K562 (cell line): Measurements from ENCODE around the gene ZKSCAN3. TPM values are rescaled to one million over a fixed set of nuclear protein-coding genes. Genes with fewer than 3 reads are reported as not detected.

Source experiments
- polyA plus RNA-seq, 8 experiments: library from polyadenylated mRNA; depleted of rRNA in 4 of 8; stranded (reverse) in 5 of 8; unstranded in 3 of 8; fragments of >200 nt; fragmentation: Nextera tagmentation in 2 of 8; fragmentation: Illumina TruSeq in 1 of 8; extraction: Ambion mirVana in 2 of 8; extraction: Trizol in 1 of 8; gene quantifications; 2 replicates each; pipeline versions ENCODE4 v1.2.1 to v1.2.3, GENCODE V29; 2011 to 2014; ENCODE audit warnings: inconsistent platforms in 1 of 8, missing spikeins in 1 of 8
- small RNA-seq: library from RNA; depleted of rRNA; stranded (forward); fragments of <200 nt; gene quantifications from one replicate; pipeline ENCODE3, GENCODE V24; 2014
- total RNA-seq, 7 experiments: library from RNA; depleted of rRNA in 6 of 7; stranded (reverse); fragments of >200 nt in 6 of 7; fragmentation: Illumina TruSeq in 2 of 7; extraction: Trizol in 2 of 7; gene quantifications; 2 replicates each; pipeline versions ENCODE4 v1.2.1 to v1.2.3, GENCODE V29; 2011 to 2021; ENCODE audit warnings: low replicate concordance in 1 of 7

Gene ZKSCAN3
- total and polyA plus RNA-seq, 9 of the 15 experiments (the other 6 are each of a cell fraction or from before 2014, with no cell fraction given) = 3.0 to 12.4 (median 10.2) TPM

Small RNAs within 50 kb of the gene (small RNA-seq; reads per million reads assigned to genes)
- gene AL021997.1 (not detected), gene AL021997.2 (not detected), gene RNU2-45P (not detected)

Other genes starting within 250 kb of the ZKSCAN3 start
Only the 7 nearest of the 12 such genes appear.
- gene ZKSCAN4, start 97.7 kb upstream of the ZKSCAN3 start, total RNA-seq (2014; rRNA removed) = 3.8 and 4.7 TPM in 2 replicates
- 5.0 and 5.9 TPM in 2 replicates for gene ZKSCAN4, start 97.7 kb upstream of the ZKSCAN3 start, total RNA-seq (2014; rRNA removed; fragmentation: Illumina TruSeq; extraction: Trizol)
- gene ZKSCAN4, start 97.7 kb upstream of the ZKSCAN3 start, total RNA-seq (2015; rRNA removed; fragmentation: Illumina TruSeq; extraction: Trizol) = 5.3 and 6.4 TPM in 2 replicates
- gene ZKSCAN4, start 97.7 kb upstream of the ZKSCAN3 start, total RNA-seq (2021) = 4.2 and 5.1 TPM in 2 replicates
- 4.6 and 5.3 TPM in 2 replicates for gene ZKSCAN4, start 97.7 kb upstream of the ZKSCAN3 start, polyA plus RNA-seq (2011; rRNA removed)
- gene ZKSCAN4, start 97.7 kb upstream of the ZKSCAN3 start, polyA plus RNA-seq (2014; fragmentation: Illumina TruSeq; extraction: Trizol) = 4.9 and 5.0 TPM in 2 replicates
- gene ZKSCAN4, start 97.7 kb upstream of the ZKSCAN3 start, polyA plus RNA-seq (2014; fragmentation: Nextera tagmentation; extraction: Ambion mirVana) = 1 to 10 TPM; 1.2 to 1.6 TPM
- gene ZKSCAN4, start 97.7 kb upstream of the ZKSCAN3 start, polyA plus RNA-seq (2014; rRNA removed) = 4.1 and 4.7 TPM in 2 replicates
- not detected in 2 replicates for gene NKAPL, start 90.7 kb upstream of the ZKSCAN3 start, total RNA-seq (2014; rRNA removed)
- gene NKAPL, start 90.7 kb upstream of the ZKSCAN3 start, total RNA-seq (2014; rRNA removed; fragmentation: Illumina TruSeq; extraction: Trizol) = not detected in 2 replicates
- not detected in 2 replicates for gene NKAPL, start 90.7 kb upstream of the ZKSCAN3 start, total RNA-seq (2015; rRNA removed; fragmentation: Illumina TruSeq; extraction: Trizol)
- not detected in 2 replicates for gene NKAPL, start 90.7 kb upstream of the ZKSCAN3 start, total RNA-seq (2021)
- not detected in 2 replicates for gene NKAPL, start 90.7 kb upstream of the ZKSCAN3 start, polyA plus RNA-seq (2011; rRNA removed)
- not detected in 2 replicates for gene NKAPL, start 90.7 kb upstream of the ZKSCAN3 start, polyA plus RNA-seq (2014; fragmentation: Illumina TruSeq; extraction: Trizol)
- not detected for gene NKAPL, start 90.7 kb upstream of the ZKSCAN3 start, polyA plus RNA-seq (2014; fragmentation: Nextera tagmentation; extraction: Ambion mirVana)
- gene NKAPL, start 90.7 kb upstream of the ZKSCAN3 start, polyA plus RNA-seq (2014; rRNA removed) = not detected in 2 replicates
- gene ZSCAN26, start 82.8 kb upstream of the ZKSCAN3 start, total RNA-seq (2014; rRNA removed) = 5.4 and 5.9 TPM in 2 replicates
- gene ZSCAN26, start 82.8 kb upstream of the ZKSCAN3 start, total RNA-seq (2014; rRNA removed; fragmentation: Illumina TruSeq; extraction: Trizol) = 10.5 and 10.7 TPM in 2 replicates
- gene ZSCAN26, start 82.8 kb upstream of the ZKSCAN3 start, total RNA-seq (2015; rRNA removed; fragmentation: Illumina TruSeq; extraction: Trizol) = 10.7 and 11.0 TPM in 2 replicates
- gene ZSCAN26, start 82.8 kb upstream of the ZKSCAN3 start, total RNA-seq (2021) = 6.1 and 6.9 TPM in 2 replicates
- 14.2 and 14.6 TPM in 2 replicates for gene ZSCAN26, start 82.8 kb upstream of the ZKSCAN3 start, polyA plus RNA-seq (2011; rRNA removed)
- gene ZSCAN26, start 82.8 kb upstream of the ZKSCAN3 start, polyA plus RNA-seq (2014; fragmentation: Illumina TruSeq; extraction: Trizol) = 12.2 and 12.4 TPM in 2 replicates
- 10 to 100 TPM in 1 of 2 experiments, 1 to 10 TPM in 1; 7.3 to 12.8 TPM for gene ZSCAN26, start 82.8 kb upstream of the ZKSCAN3 start, polyA plus RNA-seq (2014; fragmentation: Nextera tagmentation; extraction: Ambion mirVana)
- 6.4 and 8.4 TPM in 2 replicates for gene ZSCAN26, start 82.8 kb upstream of the ZKSCAN3 start, polyA plus RNA-seq (2014; rRNA removed)
- gene PGBD1, start 68.4 kb upstream of the ZKSCAN3 start, total RNA-seq (2014; rRNA removed) = 4.4 and 5.8 TPM in 2 replicates
- gene PGBD1, start 68.4 kb upstream of the ZKSCAN3 start, total RNA-seq (2014; rRNA removed; fragmentation: Illumina TruSeq; extraction: Trizol) = 9.0 and 10.0 TPM in 2 replicates
- 8.3 and 8.9 TPM in 2 replicates for gene PGBD1, start 68.4 kb upstream of the ZKSCAN3 start, total RNA-seq (2015; rRNA removed; fragmentation: Illumina TruSeq; extraction: Trizol)
- gene PGBD1, start 68.4 kb upstream of the ZKSCAN3 start, total RNA-seq (2021) = 6.5 and 7.4 TPM in 2 replicates
- 7.1 and 8.2 TPM in 2 replicates for gene PGBD1, start 68.4 kb upstream of the ZKSCAN3 start, polyA plus RNA-seq (2011; rRNA removed)
- gene PGBD1, start 68.4 kb upstream of the ZKSCAN3 start, polyA plus RNA-seq (2014; fragmentation: Illumina TruSeq; extraction: Trizol) = 6.5 and 7.3 TPM in 2 replicates
- gene PGBD1, start 68.4 kb upstream of the ZKSCAN3 start, polyA plus RNA-seq (2014; fragmentation: Nextera tagmentation; extraction: Ambion mirVana) = 1 to 10 TPM; 3.3 to 3.5 TPM
- 5.6 and 6.1 TPM in 2 replicates for gene PGBD1, start 68.4 kb upstream of the ZKSCAN3 start, polyA plus RNA-seq (2014; rRNA removed)
- gene ZSCAN31, start 13.8 kb upstream of the ZKSCAN3 start, total RNA-seq (2014; rRNA removed) = 4.1 and 6.3 TPM in 2 replicates
- gene ZSCAN31, start 13.8 kb upstream of the ZKSCAN3 start, total RNA-seq (2014; rRNA removed; fragmentation: Illumina TruSeq; extraction: Trizol) = 8.4 and 9.0 TPM in 2 replicates
- gene ZSCAN31, start 13.8 kb upstream of the ZKSCAN3 start, total RNA-seq (2015; rRNA removed; fragmentation: Illumina TruSeq; extraction: Trizol) = 11.4 and 12.1 TPM in 2 replicates
- gene ZSCAN31, start 13.8 kb upstream of the ZKSCAN3 start, total RNA-seq (2021) = 5.7 and 7.4 TPM in 2 replicates
- 8.4 and 9.8 TPM in 2 replicates for gene ZSCAN31, start 13.8 kb upstream of the ZKSCAN3 start, polyA plus RNA-seq (2011; rRNA removed)
- 7.9 and 8.5 TPM in 2 replicates for gene ZSCAN31, start 13.8 kb upstream of the ZKSCAN3 start, polyA plus RNA-seq (2014; fragmentation: Illumina TruSeq; extraction: Trizol)
- gene ZSCAN31, start 13.8 kb upstream of the ZKSCAN3 start, polyA plus RNA-seq (2014; fragmentation: Nextera tagmentation; extraction: Ambion mirVana) = 1 to 10 TPM; 5.0 to 7.0 TPM
- 3.9 and 5.7 TPM in 2 replicates for gene ZSCAN31, start 13.8 kb upstream of the ZKSCAN3 start, polyA plus RNA-seq (2014; rRNA removed)
- gene ZSCAN12, start 49.8 kb downstream of the ZKSCAN3 start, total RNA-seq (2014; rRNA removed) = 12.3 and 12.5 TPM in 2 replicates
- gene ZSCAN12, start 49.8 kb downstream of the ZKSCAN3 start, total RNA-seq (2014; rRNA removed; fragmentation: Illumina TruSeq; extraction: Trizol) = 19.4 and 22.6 TPM in 2 replicates
- gene ZSCAN12, start 49.8 kb downstream of the ZKSCAN3 start, total RNA-seq (2015; rRNA removed; fragmentation: Illumina TruSeq; extraction: Trizol) = 17.7 and 19.6 TPM in 2 replicates
- 12.1 and 12.5 TPM in 2 replicates for gene ZSCAN12, start 49.8 kb downstream of the ZKSCAN3 start, total RNA-seq (2021)
- 14.5 and 18.5 TPM in 2 replicates for gene ZSCAN12, start 49.8 kb downstream of the ZKSCAN3 start, polyA plus RNA-seq (2011; rRNA removed)
- 12.3 and 14.5 TPM in 2 replicates for gene ZSCAN12, start 49.8 kb downstream of the ZKSCAN3 start, polyA plus RNA-seq (2014; fragmentation: Illumina TruSeq; extraction: Trizol)
- 1 to 10 TPM; 2.5 to 7.9 TPM for gene ZSCAN12, start 49.8 kb downstream of the ZKSCAN3 start, polyA plus RNA-seq (2014; fragmentation: Nextera tagmentation; extraction: Ambion mirVana)
- gene ZSCAN12, start 49.8 kb downstream of the ZKSCAN3 start, polyA plus RNA-seq (2014; rRNA removed) = 10.4 and 11.4 TPM in 2 replicates
- gene ZSCAN23, start 93.5 kb downstream of the ZKSCAN3 start, total RNA-seq (2014; rRNA removed) = 0.05 and 0.16 TPM in 2 replicates
- gene ZSCAN23, start 93.5 kb downstream of the ZKSCAN3 start, total RNA-seq (2014; rRNA removed; fragmentation: Illumina TruSeq; extraction: Trizol) = 0.25 and 0.32 TPM in 2 replicates
- gene ZSCAN23, start 93.5 kb downstream of the ZKSCAN3 start, total RNA-seq (2015; rRNA removed; fragmentation: Illumina TruSeq; extraction: Trizol) = 0.29 and 0.30 TPM in 2 replicates
- gene ZSCAN23, start 93.5 kb downstream of the ZKSCAN3 start, total RNA-seq (2021) = 0.22 and 0.34 TPM in 2 replicates
- 0.24 and 0.49 TPM in 2 replicates for gene ZSCAN23, start 93.5 kb downstream of the ZKSCAN3 start, polyA plus RNA-seq (2011; rRNA removed)
- gene ZSCAN23, start 93.5 kb downstream of the ZKSCAN3 start, polyA plus RNA-seq (2014; fragmentation: Illumina TruSeq; extraction: Trizol) = 0.18 and 0.19 TPM in 2 replicates
- under 1 TPM in 1 of 2 experiments, not detected in 1; 0.08 TPM for gene ZSCAN23, start 93.5 kb downstream of the ZKSCAN3 start, polyA plus RNA-seq (2014; fragmentation: Nextera tagmentation; extraction: Ambion mirVana)
- 0.17 and 0.38 TPM in 2 replicates for gene ZSCAN23, start 93.5 kb downstream of the ZKSCAN3 start, polyA plus RNA-seq (2014; rRNA removed)